Esophagus (tissue), 2 donors: ENCODE data around the gene CRB2. TPM values are rescaled to one million over a fixed set of nuclear protein-coding genes. Genes with fewer than 3 reads are reported as not detected.

ENCODE experiments used
- H3K27ac ChIP-seq, 2 donors: one replicate each; pipeline ENCODE4 v1.5.1; 2013; ENCODE audit warnings: low read depth in 2 of 2, mild to moderate bottlenecking in 2 of 2, inconsistent platforms in 1 of 2, low read length in 1 of 2, moderate library complexity in 1 of 2
- H3K27me3 ChIP-seq, 2 donors: one replicate each; pipeline ENCODE4 v1.6.1; 2013; ENCODE audit warnings: low read length in 2 of 2, control low read depth in 1 of 2, mild to moderate bottlenecking in 1 of 2; ENCODE audit not compliant: insufficient read depth in 2 of 2, control insufficient read depth in 1 of 2
- H3K36me3 ChIP-seq, 2 donors: one replicate each; pipeline ENCODE4 v1.6.1; 2013; ENCODE audit warnings: low read length in 1 of 2; ENCODE audit not compliant: control insufficient read depth in 2 of 2, insufficient read depth in 2 of 2
- H3K4me1 ChIP-seq, 2 donors: one replicate each; pipeline ENCODE4 v1.6.1; 2013; ENCODE audit warnings: low read length in 1 of 2; ENCODE audit not compliant: control insufficient read depth in 2 of 2, insufficient read depth in 2 of 2
- H3K4me3 ChIP-seq, 2 donors: one replicate each; pipeline ENCODE4 v1.5.1; 2013; ENCODE audit warnings: low read length in 2 of 2, mild to moderate bottlenecking in 2 of 2, low read depth in 1 of 2, moderate library complexity in 1 of 2
- H3K9me3 ChIP-seq, 2 donors: one replicate each; pipeline ENCODE4 v1.6.1; 2013; ENCODE audit warnings: mild to moderate bottlenecking in 2 of 2, low read depth in 1 of 2, low read length in 1 of 2, moderate library complexity in 1 of 2; ENCODE audit not compliant: control insufficient read depth in 2 of 2, insufficient read depth in 1 of 2
- WGBS, 2 donors: extraction: QIAGEN DNeasy Blood & Tissue Kit; methylation state at CpG; one replicate each; pipeline ENCODE4 v1.1.7; 2013; 5-methylcytosine and 5-hydroxymethylcytosine counted together
- polyA plus RNA-seq, 2 donors: library from polyadenylated mRNA; stranded (reverse); fragments of 200-250 nt; gene quantifications; one replicate each; pipeline ENCODE4 v1.2.3, GENCODE V29; 2013
- donor health status: healthy with polysubstance abuse.
- donor health status: Bipolar disorder and iron deficiency.

Gene CRB2
- polyA plus RNA-seq, 2 donors: 0.01 to 0.02 TPM

- no peak overlapping the region for H3K27ac ChIP-seq
- peaks cover 2 to 3% of the 10 kb centered on the region in 2 donors for H3K4me1 ChIP-seq
- H3K9me3 ChIP-seq: no peaks in the 10 kb centered on the region
- WGBS, 2 donors: 88 to 90% methylated on average over 10 of the region's 10 CpGs
- no peak overlapping the region for H3K4me3 ChIP-seq
- no peaks in the 10 kb centered on the region for H3K27me3 ChIP-seq
- no peaks in the 10 kb centered on the region for H3K36me3 ChIP-seq
Observed at GRCh38 chr9:123408313-123409262, 52.6 kb downstream of the CRB2 start.

- no peak overlapping the region for H3K4me3 ChIP-seq
- no peaks in the 10 kb centered on the region for H3K9me3 ChIP-seq
- no peaks in the 10 kb centered on the region for H3K27me3 ChIP-seq
- peaks cover 2 to 3% of the 10 kb centered on the region in 2 donors for H3K4me1 ChIP-seq
- H3K36me3 ChIP-seq: no peaks in the 10 kb centered on the region
- 87 to 96% methylated on average over 12 of the region's 12 CpGs for WGBS, 2 donors
- no peak overlapping the region for H3K27ac ChIP-seq
Observed at GRCh38 chr9:123410281-123410910, 54.4 kb downstream of the CRB2 start.

- H3K36me3 ChIP-seq: no peaks in the 10 kb centered on the region
- H3K9me3 ChIP-seq: no peaks in the 10 kb centered on the region
- WGBS, 2 donors: 96 to 98% methylated on average over 10 of the region's 10 CpGs
- H3K27ac ChIP-seq: no peak overlapping the region
- H3K4me1 ChIP-seq: peaks cover 2 to 3% of the 10 kb centered on the region in 2 donors
- H3K4me3 ChIP-seq: no peak overlapping the region
- no peaks in the 10 kb centered on the region for H3K27me3 ChIP-seq
Observed at GRCh38 chr9:123411191-123411590, 55.2 kb downstream of the CRB2 start.

- Histone ChIP-seq H3K27ac (no peak overlapping the region), H3K4me1 (peaks cover under 1% of the 10 kb centered on the region in 2 donors), H3K36me3 (no peaks in the 10 kb centered on the region), H3K27me3 (no peaks in the 10 kb centered on the region), H3K4me3 (no peak overlapping the region), H3K9me3 (no peaks in the 10 kb centered on the region)
- WGBS, 2 donors: 95 to 96% methylated on average over 11 of the region's 11 CpGs
Observed at GRCh38 chr9:123411636-123412035, 55.6 kb downstream of the CRB2 start.

- H3K36me3 ChIP-seq: no peaks in the 10 kb centered on the region
- no peak overlapping the region for H3K4me3 ChIP-seq
- H3K9me3 ChIP-seq: no peaks in the 10 kb centered on the region
- whole genome bisulfite sequencing, 2 donors: 91 to 93% methylated on average over 18 of the region's 18 CpGs
- no peak overlapping the region for H3K27ac ChIP-seq
- H3K4me1 ChIP-seq: no peaks in the 10 kb centered on the region
- no peaks in the 10 kb centered on the region for H3K27me3 ChIP-seq
Observed at GRCh38 chr9:123412171-123412820, 56.3 kb downstream of the CRB2 start.

GRCh38 chr9:123414204-123414603 is 58.2 kb downstream of the CRB2 start:
- Histone ChIP-seq H3K27me3 (no peaks in the 10 kb centered on the region), H3K9me3 (no peaks in the 10 kb centered on the region), H3K4me1 (no peaks in the 10 kb centered on the region), H3K27ac (no peak overlapping the region), H3K36me3 (no peaks in the 10 kb centered on the region), H3K4me3 (no peak overlapping the region)
- 91 to 93% methylated on average over 7 of the region's 7 CpGs for WGBS, 2 donors

- WGBS, 2 donors: 86% methylated on average over 23 of the region's 23 CpGs
- Histone ChIP-seq H3K27ac (no peak overlapping the region), H3K4me1 (no peaks in the 10 kb centered on the region), H3K27me3 (no peaks in the 10 kb centered on the region), H3K4me3 (no peak overlapping the region), H3K9me3 (no peaks in the 10 kb centered on the region), H3K36me3 (peaks cover 0 to 5% of the 10 kb centered on the region in 2 donors)
Observed at GRCh38 chr9:123414936-123415930, 59.2 kb downstream of the CRB2 start.

GRCh38 chr9:123416176-123416575 is 60.2 kb downstream of the CRB2 start:
- Histone ChIP-seq H3K27ac (no peak overlapping the region), H3K4me3 (no peak overlapping the region), H3K4me1 (no peaks in the 10 kb centered on the region), H3K27me3 (no peaks in the 10 kb centered on the region), H3K36me3 (peaks cover 0 to 6% of the 10 kb centered on the region in 2 donors), H3K9me3 (no peaks in the 10 kb centered on the region)
- WGBS, 2 donors: 90 to 92% methylated on average over 8 of the region's 8 CpGs
